B cell (primary cell): ENCODE results near the gene NIPAL1.

Experiments
- EZH2 ChIP-seq: IDR thresholded peaks from 2 replicates; pipeline ENCODE4 v1.6.1; 2012; ENCODE audit warnings: borderline replicate concordance, low read depth, mild to moderate bottlenecking, moderate library complexity, low read length; ENCODE audit not compliant: insufficient read depth, poor library complexity, severe bottlenecking
- TF ChIP-seq, protein P1 (sequence below): fragments of 200-600 bp; IDR thresholded peaks from one replicate; pipeline ENCODE4 v1.8.0; 2022; ENCODE audit warnings: antibody characterized with exemption, mild to moderate bottlenecking

DNA sequence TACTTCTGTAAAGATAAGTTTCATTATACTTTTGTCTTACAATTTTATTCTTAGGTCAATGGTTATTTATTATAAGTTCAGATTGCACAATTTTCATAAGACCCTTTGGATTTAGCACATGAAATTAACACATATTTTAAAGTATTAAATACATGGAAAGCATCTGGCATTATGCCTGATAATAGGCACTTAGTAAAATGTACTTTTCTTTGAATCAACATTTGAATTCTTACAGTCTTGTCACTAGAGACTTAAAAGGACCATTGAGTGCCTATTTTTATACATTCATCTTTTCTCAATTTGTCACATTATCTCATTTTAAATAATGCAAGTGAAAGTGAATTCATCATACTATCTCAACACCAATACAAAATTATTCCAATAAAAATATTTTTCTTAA lies 23.0 kb downstream of the NIPAL1 start:
- TF ChIP-seq EZH2, result no peak
- TF ChIP-seq, protein P1, sequence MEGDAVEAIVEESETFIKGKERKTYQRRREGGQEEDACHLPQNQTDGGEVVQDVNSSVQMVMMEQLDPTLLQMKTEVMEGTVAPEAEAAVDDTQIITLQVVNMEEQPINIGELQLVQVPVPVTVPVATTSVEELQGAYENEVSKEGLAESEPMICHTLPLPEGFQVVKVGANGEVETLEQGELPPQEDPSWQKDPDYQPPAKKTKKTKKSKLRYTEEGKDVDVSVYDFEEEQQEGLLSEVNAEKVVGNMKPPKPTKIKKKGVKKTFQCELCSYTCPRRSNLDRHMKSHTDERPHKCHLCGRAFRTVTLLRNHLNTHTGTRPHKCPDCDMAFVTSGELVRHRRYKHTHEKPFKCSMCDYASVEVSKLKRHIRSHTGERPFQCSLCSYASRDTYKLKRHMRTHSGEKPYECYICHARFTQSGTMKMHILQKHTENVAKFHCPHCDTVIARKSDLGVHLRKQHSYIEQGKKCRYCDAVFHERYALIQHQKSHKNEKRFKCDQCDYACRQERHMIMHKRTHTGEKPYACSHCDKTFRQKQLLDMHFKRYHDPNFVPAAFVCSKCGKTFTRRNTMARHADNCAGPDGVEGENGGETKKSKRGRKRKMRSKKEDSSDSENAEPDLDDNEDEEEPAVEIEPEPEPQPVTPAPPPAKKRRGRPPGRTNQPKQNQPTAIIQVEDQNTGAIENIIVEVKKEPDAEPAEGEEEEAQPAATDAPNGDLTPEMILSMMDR, result no peak
